Measurements from ENCODE around the gene SEM1.
"Not testable (repeated sequence)": the region's sequence is repeated elsewhere in the genome, so short reads cannot be mapped to it uniquely, and the experiment has no call there.

Gene SEM1

DNA sequence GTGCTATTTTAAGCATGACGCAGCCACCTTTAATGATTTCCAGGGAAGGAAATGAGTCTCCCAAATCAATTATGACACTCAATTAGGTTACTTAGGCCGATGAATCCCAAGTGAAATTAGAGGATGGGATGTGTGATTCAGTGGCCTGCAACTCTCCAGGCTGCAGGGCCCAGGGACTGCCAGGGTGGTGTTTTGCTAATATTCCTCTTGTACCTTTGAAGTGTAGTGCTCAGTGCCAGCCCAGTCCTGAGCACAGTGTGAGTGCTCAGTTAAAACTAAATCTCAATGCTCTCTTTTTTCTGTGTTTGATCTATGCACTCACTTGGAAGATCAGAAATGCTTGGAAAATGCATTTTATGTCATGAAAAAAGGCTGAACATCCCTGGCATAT lies 51.6 kb downstream of the SEM1 start:
- no peak for DNase-seq

DNA sequence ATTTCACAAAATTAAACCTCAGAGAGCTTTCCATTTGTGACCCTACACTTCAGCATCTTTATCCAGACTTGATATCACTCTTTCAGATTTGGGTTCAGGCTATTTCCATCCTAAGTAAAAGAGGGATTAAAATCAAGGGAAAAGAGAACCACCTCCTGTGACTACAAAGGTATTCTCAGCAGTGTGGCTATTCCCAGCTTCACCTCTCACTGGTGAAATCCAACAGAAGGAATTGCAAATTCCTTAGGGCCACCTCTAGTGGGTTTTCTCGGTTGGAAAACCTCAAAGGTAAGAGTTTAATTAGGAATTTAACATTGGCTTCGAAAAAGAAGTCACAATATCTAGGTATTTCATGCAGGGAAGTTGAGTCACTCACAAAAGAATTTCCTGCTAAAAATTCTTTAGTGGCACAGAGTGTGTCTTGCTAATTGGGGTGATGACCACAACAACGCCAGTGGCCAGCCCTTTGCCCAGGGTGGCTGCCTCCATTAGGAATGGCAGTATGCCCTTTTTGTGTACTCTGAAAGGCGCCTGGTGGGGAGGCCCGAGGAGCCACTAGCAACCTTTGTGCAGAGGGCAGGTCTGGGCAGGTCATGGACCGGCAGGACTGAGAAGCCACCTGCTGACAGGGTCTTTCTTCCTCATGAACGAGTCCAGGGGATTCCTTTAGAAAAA lies 52.2 kb downstream of the SEM1 start:
- no peak for DNase-seq

DNA sequence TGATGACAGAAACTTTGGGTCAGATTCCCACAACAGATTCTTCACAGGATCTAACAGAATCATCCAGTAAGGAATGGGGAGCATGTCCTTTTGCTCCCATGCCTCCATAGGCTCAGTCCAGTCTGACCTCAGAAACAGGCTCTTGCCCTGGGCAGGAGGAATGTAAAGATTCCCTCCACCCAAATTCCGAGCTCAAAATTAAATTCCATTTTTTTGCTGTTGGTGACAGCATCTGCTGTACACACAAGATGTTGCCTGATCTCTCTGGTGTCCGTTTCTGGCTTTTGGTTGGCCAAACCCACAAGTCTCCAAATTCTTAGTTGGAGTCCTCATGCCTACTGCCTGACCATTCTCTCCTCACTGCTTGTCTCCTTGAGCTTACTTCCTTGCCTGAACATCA lies 53.7 kb downstream of the SEM1 start:
- no peak for DNase-seq

DNA sequence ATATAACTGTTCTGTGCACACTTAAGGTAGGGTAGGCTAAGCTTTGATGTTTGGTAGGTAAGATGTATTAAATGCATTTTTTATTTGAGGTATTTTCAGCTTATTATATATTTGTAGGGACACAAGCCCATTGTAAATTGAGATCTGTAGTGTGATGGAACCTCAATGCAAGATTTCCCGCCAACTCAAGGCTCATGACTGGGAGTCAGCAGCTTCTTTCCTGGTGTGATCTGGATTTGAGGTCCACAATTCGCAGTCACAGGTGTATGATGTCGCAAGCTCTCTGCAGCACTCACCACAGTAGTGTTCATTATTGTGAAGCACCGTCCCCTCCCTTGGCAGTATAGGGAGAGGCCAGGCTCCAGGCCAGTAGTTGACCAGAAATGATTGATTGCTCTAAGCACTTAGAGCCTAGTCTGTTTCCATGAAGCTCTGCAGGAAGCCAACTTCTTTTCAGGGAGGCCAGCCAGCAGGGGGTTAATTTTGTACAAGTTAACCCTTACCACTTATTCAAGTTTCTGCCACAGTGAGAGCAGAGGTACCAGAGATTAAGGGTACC lies 54.9 kb downstream of the SEM1 start:
- no peak for DNase-seq

DNA sequence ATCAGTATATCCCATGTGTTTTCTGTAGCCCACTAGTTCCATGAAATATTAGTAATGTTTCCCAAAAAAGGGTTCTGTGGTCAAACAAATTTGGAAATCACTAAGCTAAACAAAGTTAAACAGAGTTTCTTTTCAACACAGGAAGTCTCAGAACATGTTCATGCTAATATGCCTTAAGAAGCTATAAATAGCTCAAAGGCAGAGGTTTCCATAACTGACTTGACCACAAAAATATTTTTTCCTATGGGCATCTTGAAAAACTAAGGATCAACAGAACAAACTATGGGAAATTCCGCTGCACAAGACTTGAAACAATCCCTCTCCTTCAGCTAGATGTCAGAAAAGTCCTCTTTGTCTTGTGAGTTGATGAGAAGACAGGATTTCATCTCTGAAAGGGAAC lies 59.7 kb downstream of the SEM1 start:
- no peak for DNase-seq

DNA sequence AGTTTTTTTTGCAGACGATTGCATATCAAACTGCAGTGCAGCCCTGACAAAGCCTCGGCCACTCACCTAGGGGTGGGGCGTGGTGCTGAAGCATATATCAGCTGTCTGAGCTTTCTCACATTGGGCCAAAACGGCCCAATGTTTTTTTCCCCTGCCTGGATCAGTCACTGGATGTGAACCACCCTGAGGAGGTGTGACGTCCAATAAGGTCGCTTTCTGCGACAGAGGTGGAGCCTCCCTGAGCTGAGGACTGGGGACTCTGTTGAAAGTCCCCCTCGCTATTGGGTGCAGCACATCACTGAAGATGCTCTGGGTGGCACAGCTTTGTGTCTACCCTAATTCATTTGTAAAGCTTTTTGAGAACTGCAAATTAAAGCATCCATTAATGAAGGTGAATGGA lies 60.9 kb downstream of the SEM1 start:
- no peak for DNase-seq

DNA sequence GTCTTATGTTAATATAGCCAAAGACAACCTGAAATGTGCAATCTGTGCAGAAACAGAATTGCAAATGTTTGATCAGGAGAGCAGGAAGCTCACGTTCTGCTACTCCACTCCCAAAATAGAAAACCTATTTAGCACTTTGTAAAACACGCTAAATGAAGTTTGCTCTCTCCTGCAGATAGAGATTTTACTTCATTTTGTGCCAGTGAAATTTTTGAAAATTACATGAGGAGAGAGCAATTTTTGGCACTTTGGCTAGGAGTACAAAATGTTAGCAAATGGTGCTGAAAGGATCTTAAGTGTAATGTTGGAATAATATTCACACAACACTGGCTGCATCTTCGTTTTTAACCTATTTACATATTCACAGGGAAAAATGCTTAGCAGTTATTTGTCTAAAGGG lies 61.9 kb downstream of the SEM1 start:
- DNase-seq: no peak

DNA sequence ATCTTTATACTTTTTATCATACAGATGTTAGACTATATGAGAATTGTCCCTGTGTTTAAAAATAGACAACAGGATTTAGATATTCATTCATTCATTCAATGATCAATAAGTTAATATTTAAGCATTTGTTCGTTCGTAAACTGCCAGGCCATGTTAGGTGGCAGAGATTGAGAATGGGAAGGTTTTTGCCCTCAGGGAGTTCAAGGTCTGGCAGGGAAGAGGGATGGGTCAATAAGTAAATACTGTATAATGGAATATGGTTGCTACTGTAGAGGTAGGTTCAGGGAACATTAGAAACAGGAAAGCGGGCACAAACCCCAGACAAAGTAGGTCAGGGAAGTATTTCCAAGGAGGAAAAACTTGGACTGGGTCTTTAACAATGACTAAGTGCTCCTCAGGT lies 64.6 kb downstream of the SEM1 start:
- no peak for DNase-seq

DNA sequence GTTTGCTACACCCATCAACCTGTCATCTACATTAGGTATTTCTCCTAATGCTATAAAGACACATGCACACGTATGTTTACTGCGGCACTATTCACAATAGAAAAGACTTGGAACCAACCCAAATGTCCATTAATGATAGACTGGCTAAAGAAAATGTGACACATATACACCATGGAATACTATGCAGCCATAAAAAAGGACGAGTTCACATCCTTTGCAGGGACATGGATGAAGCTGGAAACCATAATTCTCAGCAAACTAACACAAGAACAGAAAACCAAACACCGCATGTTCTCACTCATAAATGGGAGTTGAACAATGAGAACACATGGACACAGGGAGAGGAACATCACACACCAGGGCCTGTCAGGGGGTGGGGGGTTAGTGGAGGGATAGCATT lies 66.2 kb downstream of the SEM1 start:
- DNase-seq: not testable (repeated sequence)

DNA sequence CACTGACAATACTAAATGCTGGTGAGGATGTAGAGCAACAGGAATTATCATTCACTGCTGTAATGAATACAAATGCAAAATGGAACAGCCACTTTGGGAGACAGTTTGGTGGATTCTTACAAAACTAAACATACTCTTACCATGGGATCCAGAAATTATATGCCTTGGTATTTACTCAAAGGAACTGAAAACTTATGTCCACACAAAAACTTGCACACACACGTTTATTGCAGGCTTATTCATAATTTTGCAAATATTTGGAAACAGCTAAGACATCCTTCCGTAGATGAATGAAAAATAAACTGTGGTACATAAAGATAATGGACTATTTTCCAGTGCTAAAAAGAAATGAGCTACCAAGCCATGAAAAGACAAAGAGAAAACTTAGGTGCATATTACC lies 69.6 kb downstream of the SEM1 start:
- DNase-seq: no peak
